Smooth muscle cell (in vitro differentiated cells): Measurements from ENCODE around the gene RPL18. TPM values are rescaled to one million over a fixed set of nuclear protein-coding genes. Genes with fewer than 3 reads are reported as not detected.

Experiments used
- DNase-seq: peaks from one replicate; lab custom pipeline; 2025; ENCODE audit not compliant: unreplicated experiment; lab: John Stamatoyannopoulos, UW
- H2AFZ ChIP-seq: fragments of 200-600 bp; sonication (generic); 2 replicates; pipeline ENCODE4 v1.6.0; 2016; ENCODE audit warnings: antibody characterized with exemption, low read depth, mild to moderate bottlenecking
- H3F3A ChIP-seq: fragments of 200-600 bp; sonication (generic); 2 replicates; pipeline ENCODE4 v1.6.0; 2017; ENCODE audit warnings: antibody characterized with exemption, low read depth
- H3K27ac ChIP-seq: fragments of 200-600 bp; sonication (generic); 2 replicates; pipeline ENCODE4 v1.5.1; 2016; ENCODE audit warnings: low read depth, mild to moderate bottlenecking
- H3K27me3 ChIP-seq: fragments of 200-600 bp; sonication (generic); 2 replicates; pipeline ENCODE4 v1.6.1; 2016; ENCODE audit warnings: low read depth, mild to moderate bottlenecking
- H3K36me3 ChIP-seq: fragments of 200-600 bp; sonication (generic); 2 replicates; pipeline ENCODE4 v1.5.1; 2016; ENCODE audit warnings: low read depth
- H3K4me1 ChIP-seq: fragments of 200-600 bp; sonication (generic); 2 replicates; pipeline ENCODE4 v1.5.1; 2016; ENCODE audit warnings: low read depth
- H3K4me2 ChIP-seq: fragments of 200-600 bp; sonication (generic); 2 replicates; pipeline ENCODE4 v1.6.0; 2016; ENCODE audit warnings: mild to moderate bottlenecking
- H3K4me3 ChIP-seq: fragments of 200-600 bp; sonication (generic); 2 replicates; pipeline ENCODE4 v1.5.1; 2016; ENCODE audit warnings: mild to moderate bottlenecking
- H3K79me2 ChIP-seq: fragments of 200-600 bp; sonication (generic); 2 replicates; pipeline ENCODE4 v1.6.0; 2016; ENCODE audit warnings: low read depth, mild to moderate bottlenecking
- H3K9ac ChIP-seq: fragments of 200-600 bp; sonication (generic); 2 replicates; pipeline ENCODE4 v1.6.0; 2016; ENCODE audit warnings: low read depth
- H3K9me3 ChIP-seq: fragments of 200-600 bp; sonication (generic); replicated peaks from 2 replicates; pipeline ENCODE4 v1.5.1; 2016; ENCODE audit warnings: low read depth
- H4K20me1 ChIP-seq: fragments of 200-600 bp; sonication (generic); 2 replicates; pipeline ENCODE4 v1.6.0; 2016; ENCODE audit warnings: low read depth
- CTCF ChIP-seq: fragments of 200-600 bp; sonication (generic); IDR thresholded peaks from 2 replicates; pipeline ENCODE4 v1.5.1; 2017; ENCODE audit warnings: borderline replicate concordance, mild to moderate bottlenecking, antibody characterized with exemption; ENCODE audit not compliant: insufficient read depth, poor library complexity, severe bottlenecking
- whole genome bisulfite sequencing: methylation state at CpG from one replicate; pipeline ENCODE4 v1.1.7; 2016; ENCODE audit warnings: low lambda C conversion rate; 5-methylcytosine and 5-hydroxymethylcytosine counted together
- polyA plus RNA-seq: library from polyadenylated mRNA; unstranded; fragments of >200 nt; fragmentation: Nextera tagmentation; extraction: Ambion mirVana; gene quantifications from 2 replicates; pipeline ENCODE4 v1.2.1, GENCODE V29; 2016
- total RNA-seq: library from RNA; depleted of rRNA; stranded (reverse); fragments of >200 nt; gene quantifications from 2 replicates; pipeline ENCODE4 v1.2.3, GENCODE V29; 2014

The RPL18 gene
- total and polyA plus RNA-seq, 2 experiments from 2014 or later, result 666 to 1,519 TPM

- no peaks in the 10 kb centered on the region for H3K27me3 ChIP-seq
- H3K4me2 ChIP-seq, result no peak overlapping the region
- no peak for DNase-seq
- H2AFZ ChIP-seq, result no peak overlapping the region
- H3K27ac ChIP-seq, result no peak overlapping the region
- H3K4me1 ChIP-seq, result no peaks in the 10 kb centered on the region
- no peaks in the 10 kb centered on the region for H3K9me3 ChIP-seq
- no peak overlapping the region for H3K4me3 ChIP-seq
- no peak overlapping the region for H3K9ac ChIP-seq
- H3K79me2 ChIP-seq, result no peaks in the 10 kb centered on the region
- no peaks in the 10 kb centered on the region for H3K36me3 ChIP-seq
- no peak for TF ChIP-seq CTCF
- WGBS, result 87% methylated on average over 6 of the region's 6 CpGs
- no peaks in the 10 kb centered on the region for H3F3A ChIP-seq
- no peaks in the 10 kb centered on the region for H4K20me1 ChIP-seq
Observed at GRCh38 chr19:48595833-48596232, 23.1 kb downstream of the RPL18 start.

- Histone ChIP-seq H3K9me3 (no peaks in the 10 kb centered on the region), H3K4me3 (no peak overlapping the region), H3K4me2 (no peak overlapping the region), H2AFZ (no peak overlapping the region), H3K27ac (no peak overlapping the region), H3K36me3 (no peaks in the 10 kb centered on the region), H3K9ac (no peak overlapping the region), H3K4me1 (no peaks in the 10 kb centered on the region), H3K27me3 (no peaks in the 10 kb centered on the region), H4K20me1 (no peaks in the 10 kb centered on the region), H3K79me2 (no peaks in the 10 kb centered on the region), H3F3A (no peaks in the 10 kb centered on the region)
- 88% methylated on average over 9 of the region's 9 CpGs for WGBS
- no peak for DNase-seq
- no peak for TF ChIP-seq CTCF
Observed at GRCh38 chr19:48595171-48595570, 23.8 kb downstream of the RPL18 start.

GRCh38 chr19:48591021-48591420 is 28.0 kb downstream of the RPL18 start:
- Histone ChIP-seq H3K4me2 (no peak overlapping the region), H3K27me3 (no peaks in the 10 kb centered on the region), H3K27ac (no peak overlapping the region), H3K9me3 (no peaks in the 10 kb centered on the region), H3F3A (no peaks in the 10 kb centered on the region), H4K20me1 (no peaks in the 10 kb centered on the region), H3K4me3 (no peak overlapping the region), H3K79me2 (no peaks in the 10 kb centered on the region), H3K4me1 (no peaks in the 10 kb centered on the region), H3K36me3 (no peaks in the 10 kb centered on the region), H3K9ac (no peak overlapping the region), H2AFZ (no peak overlapping the region)
- no peak for TF ChIP-seq CTCF
- 75% methylated on average over 5 of the region's 5 CpGs for WGBS
- no peak for DNase-seq

- H3F3A ChIP-seq, result no peaks in the 10 kb centered on the region
- H4K20me1 ChIP-seq, result no peaks in the 10 kb centered on the region
- H3K4me1 ChIP-seq, result no peaks in the 10 kb centered on the region
- DNase-seq, result peak; percentile 66
- H3K27ac ChIP-seq, result no peak overlapping the region
- H3K36me3 ChIP-seq, result no peaks in the 10 kb centered on the region
- no peaks in the 10 kb centered on the region for H3K9me3 ChIP-seq
- H3K27me3 ChIP-seq, result no peaks in the 10 kb centered on the region
- WGBS, result 5% methylated on average over 33 of the region's 36 CpGs
- H3K4me3 ChIP-seq, result peak overlapping the region; percentile 43
- H3K4me2 ChIP-seq, result peak overlapping the region; percentile 61
- TF ChIP-seq CTCF, result peak; percentile 98
- H2AFZ ChIP-seq, result no peak overlapping the region
- no peaks in the 10 kb centered on the region for H3K79me2 ChIP-seq
- no peak overlapping the region for H3K9ac ChIP-seq
Observed at GRCh38 chr19:48588670-48589401, 30.1 kb downstream of the RPL18 start.
